Panc1 (cell line): ENCODE data around the gene ZNF783. TPM values are rescaled to one million over a fixed set of nuclear protein-coding genes. Genes with fewer than 3 reads are reported as not detected.

Source experiments
- ATAC-seq: fragments of 200-7000 bp; cut with Tn5 transposase; 2 replicates; pipeline ENCODE4 v1.9.1; 2020; ENCODE audit warnings: mild to moderate bottlenecking, moderate library complexity
- Bru-seq: library from RNA; stranded (reverse); fragments of 400-500 nt; gene quantifications from one replicate; lab custom pipeline; 2021; lab: Mats Ljungman, UMichigan
- BruChase-seq, 2 experiments: library from RNA; stranded (reverse); fragments of 400-500 nt; gene quantifications; one replicate each; lab custom pipeline; 2021; lab: Mats Ljungman, UMichigan
- BruUV-seq: library from RNA; stranded (reverse); fragments of 400-500 nt; replicated peaks from 2 replicates; lab custom pipeline; 2021; lab: Mats Ljungman, UMichigan
- CTCF ChIA-PET: fragments of 300-600 bp; sonication (Branson Sonifier 250); formaldehyde crosslinking; loops from one replicate; lab custom pipeline; 2022; ENCODE audit warnings: antibody characterized with exemption; lab: Charles Lee
- POLR2A ChIA-PET: fragments of 300-600 bp; sonication (Branson Sonifier 250); formaldehyde crosslinking; loops from one replicate; lab custom pipeline; 2022; ENCODE audit warnings: antibody characterized with exemption; lab: Charles Lee
- DNase-seq: peaks from one replicate; pipeline ENCODE4 v3.0.0-alpha.2; 2010; ENCODE audit warnings: low read depth, low spot score
- H3K27ac ChIP-seq: 2 replicates; pipeline ENCODE4 v1.5.1; 2011; ENCODE audit warnings: mild to moderate bottlenecking, low read length, inconsistent platforms
- H3K27me3 ChIP-seq: fragments of 200-500 bp; sonication (Bioruptor generic); 2 replicates; pipeline ENCODE4 v1.6.0; 2014; ENCODE audit warnings: low read length, inconsistent platforms; ENCODE audit not compliant: control insufficient read depth, insufficient read depth
- H3K36me3 ChIP-seq: fragments of 200-500 bp; sonication (Bioruptor generic); 2 replicates; pipeline ENCODE4 v1.5.1; 2014; ENCODE audit warnings: inconsistent platforms, mild to moderate bottlenecking, low read length, moderate library complexity; ENCODE audit not compliant: control insufficient read depth, insufficient read depth
- H3K4me1 ChIP-seq: 2 replicates; pipeline ENCODE4 v1.5.1; 2011; ENCODE audit warnings: inconsistent platforms, mild to moderate bottlenecking, low read length, moderate library complexity; ENCODE audit not compliant: control insufficient read depth, insufficient read depth
- H3K4me3 ChIP-seq, 2 experiments: 2 replicates each; pipeline ENCODE4 v1.5.1; 2011 to 2012; ENCODE audit warnings: low read depth in 2 of 2, low read length in 2 of 2, mild to moderate bottlenecking in 2 of 2, inconsistent platforms in 1 of 2, moderate library complexity in 1 of 2
- H3K9me3 ChIP-seq: fragments of 200-500 bp; sonication (Bioruptor generic); 2 replicates; pipeline ENCODE4 v1.5.1; 2014; ENCODE audit warnings: low read depth, mild to moderate bottlenecking, inconsistent platforms, low read length, moderate library complexity; ENCODE audit not compliant: control insufficient read depth, insufficient read depth
- CTCF ChIP-seq: fragments of 450-650 bp; IDR thresholded peaks from 2 replicates; pipeline ENCODE4 v1.5.1; 2017; ENCODE audit warnings: mild to moderate bottlenecking
- POLR2AphosphoS5 ChIP-seq: IDR thresholded peaks from 2 replicates; pipeline ENCODE4 v1.6.1; 2012; ENCODE audit warnings: mild to moderate bottlenecking, low read depth, low read length, moderate library complexity
- REST ChIP-seq, 2 experiments: IDR thresholded peaks; 2 replicates each; pipeline ENCODE4 v1.6.1; 2011 to 2012; ENCODE audit warnings: low read depth in 2 of 2, control low read depth in 1 of 2, low read length in 1 of 2, mild to moderate bottlenecking in 1 of 2, moderate library complexity in 1 of 2; ENCODE audit not compliant: insufficient read depth in 1 of 2
- SIN3A ChIP-seq: IDR thresholded peaks from 2 replicates; pipeline ENCODE4 v1.6.1; 2012; ENCODE audit warnings: low read depth, mild to moderate bottlenecking, low read length, moderate library complexity, borderline replicate concordance; ENCODE audit not compliant: insufficient read depth
- TCF7L2 ChIP-seq: IDR thresholded peaks from 2 replicates; pipeline ENCODE4 v1.6.1; 2011; ENCODE audit warnings: mild to moderate bottlenecking, low read depth, low read length, inconsistent platforms
- in situ Hi-C: cut with HindIII; loops from 2 replicates; pipeline ENCODE4 v1.10.0; 2016; ENCODE audit warnings: low sequenced_read_pairs, low pct_unique_long_range_greater_than_20kb
- intact Hi-C: fragments of 100-400 bp; cut with micrococcal nuclease; formaldehyde crosslinking; loops from one replicate; pipeline ENCODE4 v1.10.0; 2022; ENCODE audit not compliant: unreplicated experiment
- long read RNA-seq: library from polyadenylated mRNA; unstranded; transcript quantifications from one replicate; pipeline ENCODE4 v2.0.0, GENCODE V29; 2021; ENCODE audit not compliant: unreplicated experiment
- polyA plus RNA-seq: library from polyadenylated mRNA; unstranded; fragments of >200 nt; gene quantifications from one replicate; pipeline ENCODE4 v1.2.1, GENCODE V29; 2012; ENCODE audit warnings: missing spikeins; ENCODE audit not compliant: insufficient read length
- total RNA-seq: library from RNA; stranded (reverse); gene quantifications from one replicate; pipeline ENCODE4 v1.2.1, GENCODE V29; 2021; ENCODE audit not compliant: unreplicated experiment

ZNF783 gene
- total RNA-seq, result 16.6 TPM
- 13.6 TPM for polyA plus RNA-seq
- Bru-seq, nascent RNA, result percentile 84 among the genes with signal in this experiment
- percentile 85 among the genes with signal in this experiment for BruChase-seq, experiment 1, labeled RNA remaining after a 2-hour chase
- BruChase-seq, experiment 2, labeled RNA remaining after a 6-hour chase, result percentile 80 among the genes with signal in this experiment
- long read RNA-seq, full-length matches to known transcripts, result 3 of 77 reads
- long read RNA-seq, partial matches to known transcripts, result 60 of 77 reads
- long read RNA-seq, other reads (novel, unspliced or antisense), result 14 of 77 reads

DNA sequence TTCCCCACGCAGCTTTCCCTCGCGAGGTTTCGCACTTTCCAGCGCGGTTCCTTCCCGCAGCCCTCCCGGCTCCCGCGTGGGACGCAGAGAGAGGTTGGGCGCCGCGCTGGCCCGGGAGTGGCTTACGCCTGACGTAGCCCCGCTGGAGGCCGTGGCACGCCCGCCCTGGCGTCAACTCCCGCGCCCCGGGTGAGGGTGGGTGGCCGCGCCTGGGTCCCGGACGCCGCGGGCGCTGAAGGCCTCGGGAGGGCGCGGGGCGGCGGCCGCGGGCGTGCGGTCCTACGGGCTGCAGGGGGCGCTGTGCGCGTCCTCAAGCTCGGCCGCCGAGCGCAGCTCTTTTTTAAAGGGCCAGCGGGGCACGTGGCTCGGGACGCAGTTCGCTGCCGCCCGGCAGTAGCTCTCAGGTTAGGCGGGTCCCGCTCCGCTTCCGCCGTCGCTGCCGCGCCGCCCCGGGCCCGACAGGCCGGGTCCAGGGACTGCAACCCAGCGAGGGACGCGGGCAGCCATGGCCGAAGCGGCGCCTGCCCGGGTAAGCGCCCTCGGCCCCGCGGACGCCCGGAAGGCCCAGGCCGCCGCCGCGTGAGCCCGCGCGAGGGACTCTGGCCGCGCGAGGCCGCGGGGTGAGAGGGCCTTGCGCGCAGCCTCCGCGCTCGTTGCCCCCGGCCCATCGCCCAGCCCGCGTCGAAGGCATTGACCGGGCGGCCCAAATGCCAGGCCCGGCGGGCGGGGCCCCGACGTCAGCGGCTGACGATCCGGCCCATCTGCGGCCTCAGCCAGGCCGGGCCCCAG, at the start of gene ZNF783:
TSS of gene ZNF783 (plus strand) at position 368 of the 789 bp plus-strand sequence. CDS start at position 506, 138 bp downstream.
- peaks cover 8% of the 10 kb centered on the region; the same call in 1 of the 2 replicates for H3K4me1 ChIP-seq
- no peaks in the 10 kb centered on the region for H3K9me3 ChIP-seq
- ATAC-seq (peak; percentile 96), DNase-seq (no peak)
- H3K4me3 ChIP-seq, result peak within 1 kb of the TSS; percentile 53 to 64
- BruUV-seq, result no TSS peak
- in situ Hi-C loops, result no loop called here
- intact Hi-C loops, result no loop called here
- H3K27ac ChIP-seq, result peak within 1 kb of the TSS; percentile 90
- TF ChIP-seq REST (IDR thresholded peaks at IDR 0.05; ENCODE audit: insufficient read depth in 1 of 2, low read depth in 2 of 2, low read length in 1 of 2) (no peak), TCF7L2 (peak; percentile 21), POLR2AphosphoS5 (peak; percentile 26), CTCF (peak; percentile 95), SIN3A (0 out of 2 replicates have a peak, but pooled peaks have one; percentile 75)
- ChIA-PET POLR2A (interaction anchor here (0.7 kb wide), 1 partner anchor 282 kb away, joined by 3 read pairs; no protein-coding TSS in a partner anchor), CTCF (interaction anchor here (0.5 to 1.9 kb wide), 4 partner anchors 23 to 160 kb away, joined by 3 to 11 read pairs (median 4); partner anchors contain the start of gene ZNF282)
- H3K27me3 ChIP-seq, result no peaks in the 10 kb centered on the region
- H3K36me3 ChIP-seq, result 0 out of 2 replicates have a peak, but pooled peaks cover 2% of the 10 kb centered on the region

DNA sequence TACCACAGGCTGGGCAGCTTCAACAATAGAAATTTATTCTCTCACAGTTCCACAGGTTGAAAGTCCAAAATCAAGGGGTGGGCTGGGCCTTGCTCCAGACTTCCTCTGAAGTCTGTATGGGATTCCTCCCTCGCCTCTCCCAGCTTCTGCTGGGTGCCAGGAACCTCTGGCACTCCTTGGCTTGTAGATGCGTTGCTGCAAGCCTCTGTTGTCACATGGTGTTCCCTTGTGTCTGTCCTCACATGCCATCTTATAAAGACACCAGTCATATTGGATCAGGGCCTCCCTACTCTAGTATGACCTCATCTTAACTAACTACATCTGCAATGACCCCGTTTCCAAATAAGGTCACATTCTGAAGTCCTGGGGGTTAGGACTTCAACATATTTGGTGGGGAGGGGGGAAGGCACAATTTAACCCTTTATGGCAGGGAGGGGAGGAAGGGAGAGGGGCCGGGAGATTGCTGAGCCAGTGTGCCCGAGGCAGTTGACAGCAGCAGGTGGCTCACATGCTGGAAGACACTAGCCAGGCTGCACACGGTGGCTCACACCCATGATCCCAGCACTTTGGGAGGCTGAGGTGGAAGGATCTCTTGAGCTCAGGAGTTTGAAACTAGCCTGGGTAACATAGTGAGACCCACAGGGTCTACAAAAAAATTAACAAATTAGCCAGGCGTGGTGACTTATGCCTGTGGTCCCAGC, 47.8 kb upstream of the ZNF783 start:
- DNase-seq, result no peak
- ChIA-PET CTCF (no interaction called here), POLR2A (interaction anchor here (1.2 kb wide), 1 partner anchor 13 kb away, joined by 10 read pairs; no protein-coding TSS in a partner anchor)
- BruUV-seq, result no TSS peak
- Histone ChIP-seq H3K4me1 (no peaks in the 10 kb centered on the region), H3K27me3 (no peaks in the 10 kb centered on the region), H3K36me3 (peaks cover 21% of the 10 kb centered on the region), H3K27ac (no peak overlapping the region), H3K4me3 (no peak overlapping the region), H3K9me3 (no peaks in the 10 kb centered on the region)
- in situ Hi-C loops, result no loop called here
- no peak for ATAC-seq
- intact Hi-C loops, result no loop called here
- TF ChIP-seq CTCF, result no peak
- TF ChIP-seq SIN3A, result no peak
- no peak for TF ChIP-seq TCF7L2
- no peak for TF ChIP-seq POLR2AphosphoS5
- TF ChIP-seq REST (IDR thresholded peaks at IDR 0.05; ENCODE audit: insufficient read depth in 1 of 2, low read depth in 2 of 2, low read length in 1 of 2), result no peak
